ENCODE data around the gene SCAMP1.

SCAMP1 gene

DNA sequence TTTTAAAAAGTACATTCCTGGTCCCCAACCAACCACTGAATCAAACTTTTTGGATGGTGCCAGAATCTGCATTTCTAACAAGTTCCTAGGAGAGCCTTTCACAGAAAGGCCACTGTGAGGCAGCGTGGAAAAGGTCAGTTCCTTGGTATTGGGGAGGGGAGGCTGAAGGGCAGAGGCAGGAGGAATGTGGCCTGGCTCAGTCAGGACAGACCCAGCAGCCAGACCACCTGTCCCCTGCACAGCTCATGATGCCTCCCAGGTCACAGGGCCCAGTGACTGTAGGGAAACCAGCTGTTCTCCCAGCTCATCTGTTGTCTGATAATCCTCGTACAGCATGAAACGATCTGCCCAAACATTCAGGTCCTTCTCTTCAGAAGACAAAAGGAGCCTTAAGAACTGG lies 155.3 kb downstream of the SCAMP1 start:
- Histone ChIP-seq H3K27ac (replicated peaks) (no peak overlapping the region), H3K27me3 (ENCODE audit: insufficient read depth, poor library complexity, severe bottlenecking) (no peaks in the 10 kb centered on the region), H3K4me3 (replicated peaks; ENCODE audit: insufficient read depth, low read length) (no peak overlapping the region)
- DNase-seq (ENCODE audit: low read depth in 1 of 2, low spot score in 1 of 2) = no peak
- TF ChIP-seq POLR2AphosphoS5 (IDR thresholded peaks at IDR 0.05; ENCODE audit: low read depth) (no peak), GABPA (IDR thresholded peaks at IDR 0.05; ENCODE audit: low read depth) (no peak), SPI1 (IDR thresholded peaks at IDR 0.05; ENCODE audit: borderline replicate concordance, low read depth) (no peak)
- TF ChIP-seq, protein P1, sequence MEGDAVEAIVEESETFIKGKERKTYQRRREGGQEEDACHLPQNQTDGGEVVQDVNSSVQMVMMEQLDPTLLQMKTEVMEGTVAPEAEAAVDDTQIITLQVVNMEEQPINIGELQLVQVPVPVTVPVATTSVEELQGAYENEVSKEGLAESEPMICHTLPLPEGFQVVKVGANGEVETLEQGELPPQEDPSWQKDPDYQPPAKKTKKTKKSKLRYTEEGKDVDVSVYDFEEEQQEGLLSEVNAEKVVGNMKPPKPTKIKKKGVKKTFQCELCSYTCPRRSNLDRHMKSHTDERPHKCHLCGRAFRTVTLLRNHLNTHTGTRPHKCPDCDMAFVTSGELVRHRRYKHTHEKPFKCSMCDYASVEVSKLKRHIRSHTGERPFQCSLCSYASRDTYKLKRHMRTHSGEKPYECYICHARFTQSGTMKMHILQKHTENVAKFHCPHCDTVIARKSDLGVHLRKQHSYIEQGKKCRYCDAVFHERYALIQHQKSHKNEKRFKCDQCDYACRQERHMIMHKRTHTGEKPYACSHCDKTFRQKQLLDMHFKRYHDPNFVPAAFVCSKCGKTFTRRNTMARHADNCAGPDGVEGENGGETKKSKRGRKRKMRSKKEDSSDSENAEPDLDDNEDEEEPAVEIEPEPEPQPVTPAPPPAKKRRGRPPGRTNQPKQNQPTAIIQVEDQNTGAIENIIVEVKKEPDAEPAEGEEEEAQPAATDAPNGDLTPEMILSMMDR (IDR thresholded peaks at IDR 0.05; ENCODE audit: insufficient read depth, low read length) = no peak
- TF ChIP-seq, protein P2, sequence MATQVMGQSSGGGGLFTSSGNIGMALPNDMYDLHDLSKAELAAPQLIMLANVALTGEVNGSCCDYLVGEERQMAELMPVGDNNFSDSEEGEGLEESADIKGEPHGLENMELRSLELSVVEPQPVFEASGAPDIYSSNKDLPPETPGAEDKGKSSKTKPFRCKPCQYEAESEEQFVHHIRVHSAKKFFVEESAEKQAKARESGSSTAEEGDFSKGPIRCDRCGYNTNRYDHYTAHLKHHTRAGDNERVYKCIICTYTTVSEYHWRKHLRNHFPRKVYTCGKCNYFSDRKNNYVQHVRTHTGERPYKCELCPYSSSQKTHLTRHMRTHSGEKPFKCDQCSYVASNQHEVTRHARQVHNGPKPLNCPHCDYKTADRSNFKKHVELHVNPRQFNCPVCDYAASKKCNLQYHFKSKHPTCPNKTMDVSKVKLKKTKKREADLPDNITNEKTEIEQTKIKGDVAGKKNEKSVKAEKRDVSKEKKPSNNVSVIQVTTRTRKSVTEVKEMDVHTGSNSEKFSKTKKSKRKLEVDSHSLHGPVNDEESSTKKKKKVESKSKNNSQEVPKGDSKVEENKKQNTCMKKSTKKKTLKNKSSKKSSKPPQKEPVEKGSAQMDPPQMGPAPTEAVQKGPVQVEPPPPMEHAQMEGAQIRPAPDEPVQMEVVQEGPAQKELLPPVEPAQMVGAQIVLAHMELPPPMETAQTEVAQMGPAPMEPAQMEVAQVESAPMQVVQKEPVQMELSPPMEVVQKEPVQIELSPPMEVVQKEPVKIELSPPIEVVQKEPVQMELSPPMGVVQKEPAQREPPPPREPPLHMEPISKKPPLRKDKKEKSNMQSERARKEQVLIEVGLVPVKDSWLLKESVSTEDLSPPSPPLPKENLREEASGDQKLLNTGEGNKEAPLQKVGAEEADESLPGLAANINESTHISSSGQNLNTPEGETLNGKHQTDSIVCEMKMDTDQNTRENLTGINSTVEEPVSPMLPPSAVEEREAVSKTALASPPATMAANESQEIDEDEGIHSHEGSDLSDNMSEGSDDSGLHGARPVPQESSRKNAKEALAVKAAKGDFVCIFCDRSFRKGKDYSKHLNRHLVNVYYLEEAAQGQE (IDR thresholded peaks at IDR 0.05; ENCODE audit: insufficient replicate concordance, low read depth) = no peak

DNA sequence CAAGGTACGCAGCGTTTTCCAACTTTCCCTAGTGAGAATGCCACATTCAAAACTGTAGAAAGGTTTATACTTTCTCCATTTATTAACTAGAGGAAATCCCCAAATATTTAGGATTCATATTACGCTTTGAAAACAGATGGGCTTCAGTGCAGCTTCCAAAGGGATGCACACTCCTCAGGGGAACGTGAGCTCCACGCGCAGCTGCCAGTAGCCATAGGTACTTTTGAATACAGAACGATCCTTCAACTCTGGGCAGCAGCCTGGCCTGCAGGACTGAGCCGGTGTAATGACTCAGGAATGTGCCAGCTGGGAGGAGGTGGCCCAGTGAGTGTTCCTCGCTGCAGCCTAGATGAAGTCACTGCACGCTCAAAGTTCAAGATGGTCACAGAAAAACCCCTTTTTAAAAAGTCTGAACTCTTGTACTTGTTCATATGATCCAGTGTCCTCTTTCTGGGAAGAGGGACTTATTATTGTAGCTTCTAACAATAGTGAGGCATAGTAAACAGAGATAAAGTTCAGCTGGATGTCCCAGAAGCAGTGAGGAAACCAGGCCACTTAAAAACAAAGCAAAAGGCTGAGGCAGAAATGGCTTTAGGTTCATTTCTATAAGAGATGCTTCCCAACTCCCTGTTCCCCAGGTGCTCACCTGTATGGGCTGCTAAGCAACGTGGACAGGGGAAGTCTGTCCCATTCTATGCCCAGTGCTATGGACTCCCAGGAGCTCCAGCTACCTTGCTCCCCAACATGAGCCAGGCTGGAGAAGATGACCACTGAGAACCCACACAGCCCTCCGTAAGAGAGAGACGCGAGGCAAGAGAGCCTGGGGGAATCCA lies 158.2 kb downstream of the SCAMP1 start:
- Histone ChIP-seq H3K27me3 (ENCODE audit: insufficient read depth, poor library complexity, severe bottlenecking) (no peaks in the 10 kb centered on the region), H3K4me3 (replicated peaks; ENCODE audit: insufficient read depth, low read length) (no peak overlapping the region), H3K27ac (replicated peaks) (no peak overlapping the region)
- DNase-seq (ENCODE audit: low read depth in 1 of 2, low spot score in 1 of 2) = no peak
- TF ChIP-seq GABPA (IDR thresholded peaks at IDR 0.05; ENCODE audit: low read depth) (no peak), POLR2AphosphoS5 (IDR thresholded peaks at IDR 0.05; ENCODE audit: low read depth) (no peak), SPI1 (IDR thresholded peaks at IDR 0.05; ENCODE audit: borderline replicate concordance, low read depth) (no peak)
- TF ChIP-seq, protein P1 (IDR thresholded peaks at IDR 0.05; ENCODE audit: insufficient read depth, low read length) = no peak
- TF ChIP-seq, protein P2 (IDR thresholded peaks at IDR 0.05; ENCODE audit: insufficient replicate concordance, low read depth) = no peak

DNA sequence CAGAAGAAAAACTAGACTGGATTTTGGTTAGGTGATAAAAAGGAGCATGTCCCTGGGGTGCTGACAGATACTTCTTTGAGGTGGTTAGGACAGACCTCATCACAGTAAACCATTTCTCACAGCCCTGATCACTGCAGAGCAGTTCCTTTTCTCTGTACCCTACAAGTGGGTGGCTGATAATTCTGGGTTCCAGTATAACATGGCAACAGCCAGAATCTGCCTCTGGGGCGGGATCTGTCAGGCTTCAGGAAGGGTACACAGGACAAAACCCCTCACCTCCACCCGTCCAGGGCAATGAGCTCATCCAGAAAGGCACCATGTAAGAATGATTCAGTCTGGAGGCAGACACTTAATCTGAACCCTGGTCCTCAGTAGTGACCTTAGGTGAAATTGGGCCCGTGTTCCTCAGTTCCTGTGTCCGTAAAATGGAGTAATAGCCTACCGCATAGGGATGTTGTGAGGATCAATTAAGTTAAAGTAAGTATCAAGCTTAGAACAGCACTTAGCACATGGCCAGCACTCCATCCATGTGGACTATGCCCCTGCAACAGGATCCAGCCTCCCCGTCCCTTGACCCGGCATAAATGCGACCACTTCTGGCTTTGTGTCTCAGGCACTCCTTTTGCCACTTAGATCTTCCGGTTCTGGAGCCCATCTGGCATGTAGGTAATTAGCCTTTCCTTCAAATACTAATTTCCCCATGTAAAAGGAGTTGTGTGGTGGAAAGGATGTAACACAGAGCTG lies 159.0 kb downstream of the SCAMP1 start:
- H3K27me3 ChIP-seq (ENCODE audit: insufficient read depth, poor library complexity, severe bottlenecking) = no peaks in the 10 kb centered on the region
- H3K4me3 ChIP-seq (replicated peaks; ENCODE audit: insufficient read depth, low read length) = no peak overlapping the region
- H3K27ac ChIP-seq (replicated peaks) = no peak overlapping the region
- DNase-seq (ENCODE audit: low read depth in 1 of 2, low spot score in 1 of 2) = no peak
- TF ChIP-seq, protein P1 (IDR thresholded peaks at IDR 0.05; ENCODE audit: insufficient read depth, low read length) = no peak
- no peak for TF ChIP-seq POLR2AphosphoS5 (IDR thresholded peaks at IDR 0.05; ENCODE audit: low read depth)
- no peak for TF ChIP-seq SPI1 (IDR thresholded peaks at IDR 0.05; ENCODE audit: borderline replicate concordance, low read depth)
